AG04450 (cell line): Measurements from ENCODE around the gene CLNK. TPM values are rescaled to one million over a fixed set of nuclear protein-coding genes. Genes with fewer than 3 reads are reported as not detected.
A peak's percentile ranks its signal among the peaks of the same experiment; 100 is the strongest.

Experiments used
- CTCF ChIA-PET: fragments of 300-600, 350-600 bp; formaldehyde crosslinking; extraction: SDS; loops from one replicate; lab custom pipeline; 2022; ENCODE audit warnings: antibody characterized with exemption, inconsistent platforms; lab: Charles Lee
- POLR2A ChIA-PET: fragments of 350-600 bp; formaldehyde crosslinking; extraction: SDS; loops from one replicate; lab custom pipeline; 2021; ENCODE audit warnings: antibody characterized with exemption, inconsistent platforms; lab: Yijun Ruan, JAX
- DNase-seq: peaks from one replicate; pipeline ENCODE4 v3.0.0-alpha.2; 2011; ENCODE audit warnings: low read depth, low spot score
- H3K27ac ChIP-seq: one replicate; pipeline ENCODE4 v1.5.1; 2012; ENCODE audit warnings: low read depth, low read length, control low read depth
- H3K27me3 ChIP-seq: one replicate; pipeline ENCODE4 v1.6.0; 2012; ENCODE audit warnings: low read length; ENCODE audit not compliant: control insufficient read depth, insufficient read depth
- H3K4me3 ChIP-seq: 2 replicates; pipeline ENCODE4 v1.5.1; 2011; ENCODE audit warnings: mild to moderate bottlenecking, low read depth, low read length, control low read depth
- H3K9me3 ChIP-seq: 2 replicates; pipeline ENCODE4 v1.5.1; 2012; ENCODE audit warnings: low read length; ENCODE audit not compliant: control insufficient read depth, insufficient read depth
- CTCF ChIP-seq: IDR thresholded peaks from 2 replicates; pipeline ENCODE4 v1.5.1; 2011; ENCODE audit warnings: low read depth, low read length, control low read depth, inconsistent platforms
- polyA plus RNA-seq: library from polyadenylated mRNA; depleted of rRNA; stranded (reverse); fragments of >200 nt; gene quantifications from 2 replicates; pipeline ENCODE4 v1.2.3, GENCODE V29; 2011

Gene CLNK
- polyA plus RNA-seq, 1 experiment = not detected

- no peaks in the 10 kb centered on the region for H3K27me3 ChIP-seq
- CTCF ChIA-PET = interaction anchor here (2.4 kb wide), 1 partner anchor 17 kb away, joined by 9 read pairs; no protein-coding TSS in a partner anchor
- H3K27ac ChIP-seq = no peak overlapping the region
- no peak for TF ChIP-seq CTCF
- no peak overlapping the region for H3K4me3 ChIP-seq
- no peaks in the 10 kb centered on the region; the same call in 1 of the 2 replicates for H3K9me3 ChIP-seq
- DNase-seq = no peak
- POLR2A ChIA-PET = interaction anchor here (0.6 kb wide), 1 partner anchor 32 kb away, joined by 5 read pairs; no protein-coding TSS in a partner anchor
Observed at GRCh38 chr4:10623862-10624261, 60.7 kb downstream of the CLNK start.

- POLR2A ChIA-PET = interaction anchor here (0.6 kb wide), 1 partner anchor 33 kb away, joined by 5 read pairs; no protein-coding TSS in a partner anchor
- TF ChIP-seq CTCF = no peak
- H3K9me3 ChIP-seq = no peaks in the 10 kb centered on the region; the same call in 1 of the 2 replicates
- H3K27ac ChIP-seq = no peak overlapping the region
- H3K4me3 ChIP-seq = no peak overlapping the region
- peak; percentile 43 for DNase-seq
- no peaks in the 10 kb centered on the region for H3K27me3 ChIP-seq
- CTCF ChIA-PET = interaction anchor here (0.8 to 2.4 kb wide), 2 partner anchors 17 to 32 kb away, joined by 3 to 9 read pairs; no protein-coding TSS in a partner anchor
Observed at GRCh38 chr4:10623241-10623640, 61.3 kb downstream of the CLNK start.

- CTCF ChIA-PET = interaction anchor here (0.8 to 2.4 kb wide), 2 partner anchors 16 to 32 kb away, joined by 3 to 9 read pairs; no protein-coding TSS in a partner anchor
- POLR2A ChIA-PET = no interaction called here
- Histone ChIP-seq H3K27ac (no peak overlapping the region), H3K4me3 (no peak overlapping the region), H3K27me3 (no peaks in the 10 kb centered on the region), H3K9me3 (no peaks in the 10 kb centered on the region; the same call in 1 of the 2 replicates)
- peak; percentile 22; the same call in 1 of the 2 replicates for TF ChIP-seq CTCF
- no peak for DNase-seq
Observed at GRCh38 chr4:10622728-10623127, 61.8 kb downstream of the CLNK start.

- Histone ChIP-seq H3K27ac (no peak overlapping the region), H3K27me3 (no peaks in the 10 kb centered on the region), H3K4me3 (no peak overlapping the region), H3K9me3 (no peaks in the 10 kb centered on the region; the same call in 1 of the 2 replicates)
- TF ChIP-seq CTCF = no peak
- ChIA-PET CTCF (no interaction called here), POLR2A (no interaction called here)
- no peak for DNase-seq
Observed at GRCh38 chr4:10620935-10621488, 63.6 kb downstream of the CLNK start.

GRCh38 chr4:10619855-10620254 lies 64.7 kb downstream of the CLNK start:
- no peak for DNase-seq
- Histone ChIP-seq H3K27ac (no peak overlapping the region), H3K27me3 (no peaks in the 10 kb centered on the region), H3K4me3 (no peak overlapping the region), H3K9me3 (no peaks in the 10 kb centered on the region; the same call in 1 of the 2 replicates)
- CTCF ChIA-PET = interaction anchor here (0.8 to 1.1 kb wide), 2 partner anchors 12 to 14 kb away, joined by 3 read pairs; no protein-coding TSS in a partner anchor
- no peak for TF ChIP-seq CTCF
- POLR2A ChIA-PET = no interaction called here
